ENCODE results near the gene DMC1. TPM values are rescaled to one million over a fixed set of nuclear protein-coding genes. Genes with fewer than 3 reads are reported as not detected.
"Not testable (repeated sequence)": the region's sequence is repeated elsewhere in the genome, so short reads cannot be mapped to it uniquely, and the experiment has no call there.

Gene DMC1
- total RNA-seq, 4 donors from 2014 or later, result 0.22 to 3.5 (median 0.49) TPM; not detected in 1

- no peak overlapping the region for H3K4me3 ChIP-seq (ENCODE audit: low read depth, poor library complexity, severe bottlenecking)
- intact Hi-C loops (cut with DNase I; ENCODE audit: low total_unique reads), result no loop called here
- TF ChIP-seq POLR2A (IDR thresholded peaks at IDR 0.05) (no peak), CTCF (IDR thresholded peaks at IDR 0.05) (no peak)
- WGBS, 2 donors, result 90 to 96% methylated on average over 1 of the region's 1 CpG
- no peak for DNase-seq (ENCODE audit: low spot score in 2 of 2)
These were observed 32.2 kb upstream of the DMC1 start for GRCh38 chr22:38602166-38602565.

GRCh38 chr22:38601221-38601764 lies 31.3 kb upstream of the DMC1 start:
- intact Hi-C loops (cut with DNase I; ENCODE audit: low total_unique reads), result no loop called here
- TF ChIP-seq CTCF (IDR thresholded peaks at IDR 0.05), result no peak
- no peak for TF ChIP-seq POLR2A (IDR thresholded peaks at IDR 0.05)
- WGBS, 2 donors, result 80 to 88% methylated on average over 2 of the region's 2 CpGs
- DNase-seq (ENCODE audit: low spot score in 2 of 2), result no peak
- no peak overlapping the region for H3K4me3 ChIP-seq (ENCODE audit: low read depth, poor library complexity, severe bottlenecking)

- no peak for DNase-seq (ENCODE audit: low spot score in 2 of 2)
- H3K4me3 ChIP-seq (ENCODE audit: low read depth, poor library complexity, severe bottlenecking), result no peak overlapping the region
- intact Hi-C loops (cut with DNase I; ENCODE audit: low total_unique reads), result no loop called here
- TF ChIP-seq CTCF (IDR thresholded peaks at IDR 0.05) (no peak), POLR2A (IDR thresholded peaks at IDR 0.05) (no peak)
- 94 to 95% methylated on average over 10 of the region's 10 CpGs for WGBS, 2 donors
These were observed 29.5 kb upstream of the DMC1 start for GRCh38 chr22:38599466-38599865.

- intact Hi-C loops (cut with DNase I; ENCODE audit: low total_unique reads); DNase-seq (ENCODE audit: low spot score in 2 of 2); H3K4me3 ChIP-seq (ENCODE audit: low read depth, poor library complexity, severe bottlenecking): not testable (repeated sequence)
- WGBS, 2 donors, result 76 to 77% methylated on average over 3 of the region's 3 CpGs
These were observed 12.9 kb upstream of the DMC1 start for GRCh38 chr22:38582923-38583322.

DNA sequence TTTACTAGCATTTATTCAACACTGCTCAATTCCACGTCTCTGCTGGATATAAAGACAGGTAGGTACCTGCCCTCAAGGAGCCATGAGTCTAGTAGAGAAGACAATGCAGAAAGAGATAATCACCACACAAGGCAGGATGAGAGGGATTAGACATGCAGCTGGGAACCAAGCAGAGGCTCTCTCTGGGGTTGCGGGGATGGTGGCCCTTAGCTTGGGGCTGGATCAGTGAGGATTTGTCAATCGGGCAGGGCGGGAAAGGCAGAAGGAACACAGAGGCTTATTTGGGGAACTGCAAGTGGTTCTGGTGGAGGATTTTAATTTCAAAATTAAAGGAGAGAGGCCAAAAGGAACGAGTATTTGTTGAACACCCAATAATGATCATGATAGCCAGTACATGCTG lies 8.5 kb upstream of the DMC1 start:
- 80 to 87% methylated on average over 5 of the region's 5 CpGs for WGBS, 2 donors
- intact Hi-C loops (cut with DNase I; ENCODE audit: low total_unique reads), result loop anchor here (10.0 kb wide), 1 partner anchor 514 kb away; no protein-coding TSS in a partner anchor

DNA sequence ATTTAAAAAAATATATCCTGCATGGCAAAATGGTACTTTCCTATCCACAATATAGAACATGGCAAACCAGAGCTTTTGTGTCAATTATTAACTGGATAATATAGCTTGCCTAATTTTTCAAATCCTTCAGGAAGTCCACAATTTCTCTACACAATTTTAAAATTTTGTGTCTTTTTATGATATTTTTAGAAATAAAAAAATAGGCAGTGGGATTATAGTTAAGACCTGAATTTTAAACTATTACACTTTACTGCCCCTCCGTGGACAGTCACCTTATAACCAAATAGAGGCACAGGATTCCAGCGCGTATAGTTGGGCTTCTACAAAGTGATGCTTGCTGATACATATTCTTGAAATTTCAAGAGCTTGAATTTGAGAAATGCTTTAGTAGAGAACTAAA lies 2.1 kb upstream of the DMC1 start:
- intact Hi-C loops (cut with DNase I; ENCODE audit: low total_unique reads), result loop anchor here (10.0 kb wide), 1 partner anchor 507 kb away; no protein-coding TSS in a partner anchor
- DNase-seq (ENCODE audit: low spot score in 2 of 2), result peak in 1 of 2 donors; percentile 25

More for the DNA sequence above, 8.5 kb upstream of the DMC1 start:
- DNase-seq (ENCODE audit: low spot score in 2 of 2), result no peak
- H3K4me3 ChIP-seq (ENCODE audit: low read depth, poor library complexity, severe bottlenecking), result no peak overlapping the region
- TF ChIP-seq POLR2A (IDR thresholded peaks at IDR 0.05) (no peak), CTCF (IDR thresholded peaks at IDR 0.05) (no peak)

More for the DNA sequence above, 2.1 kb upstream of the DMC1 start:
- TF ChIP-seq CTCF (IDR thresholded peaks at IDR 0.05) (no peak), POLR2A (IDR thresholded peaks at IDR 0.05) (no peak)
- WGBS, 2 donors, result 3 to 4% methylated on average over 3 of the region's 3 CpGs
- no peak overlapping the region for H3K4me3 ChIP-seq (ENCODE audit: low read depth, poor library complexity, severe bottlenecking)

Data from lower leg skin (tissue), 4 donors.